Fibroblast of lung (primary cell): ENCODE results near the gene CD58.

ENCODE experiments used
- EZH2 ChIP-seq: IDR thresholded peaks from 2 replicates; pipeline ENCODE4 v1.5.1; 2012; ENCODE audit warnings: low read length, control low read depth, mild to moderate bottlenecking; ENCODE audit errors: missing control alignments
- TF ChIP-seq, protein P1 (sequence below), 2 donors: IDR thresholded peaks in 1 of 2; conservative IDR thresholded peaks in 1 of 2; 1 replicate in 1 of 2; 2 replicates in 1 of 2; pipeline ENCODE4 v1.5.1; 2011 to 2012; ENCODE audit warnings: low read length in 2 of 2, control low read depth in 1 of 2, inconsistent platforms in 1 of 2, low read depth in 1 of 2, mild to moderate bottlenecking in 1 of 2

DNA sequence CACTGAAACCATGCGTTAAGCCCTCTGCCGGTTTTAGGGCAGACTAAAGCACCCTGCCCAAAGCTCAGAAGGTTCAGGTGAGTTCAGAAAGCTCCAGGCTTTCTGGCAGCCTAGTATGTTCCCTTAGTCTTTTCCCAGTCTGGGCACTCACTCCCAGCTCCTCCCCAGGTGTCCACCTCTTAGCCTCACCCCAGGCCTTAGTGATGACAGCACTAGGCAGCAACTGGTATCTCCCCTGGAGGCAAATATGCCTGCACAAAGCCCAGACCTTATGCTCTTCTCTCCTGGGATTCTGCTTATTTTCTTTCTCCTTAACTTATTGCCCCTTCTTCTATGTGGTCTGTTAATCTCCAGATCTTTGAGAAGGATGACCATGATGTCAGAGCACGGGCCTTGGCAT lies 80.2 kb downstream of the CD58 start:
- TF ChIP-seq, protein P1, sequence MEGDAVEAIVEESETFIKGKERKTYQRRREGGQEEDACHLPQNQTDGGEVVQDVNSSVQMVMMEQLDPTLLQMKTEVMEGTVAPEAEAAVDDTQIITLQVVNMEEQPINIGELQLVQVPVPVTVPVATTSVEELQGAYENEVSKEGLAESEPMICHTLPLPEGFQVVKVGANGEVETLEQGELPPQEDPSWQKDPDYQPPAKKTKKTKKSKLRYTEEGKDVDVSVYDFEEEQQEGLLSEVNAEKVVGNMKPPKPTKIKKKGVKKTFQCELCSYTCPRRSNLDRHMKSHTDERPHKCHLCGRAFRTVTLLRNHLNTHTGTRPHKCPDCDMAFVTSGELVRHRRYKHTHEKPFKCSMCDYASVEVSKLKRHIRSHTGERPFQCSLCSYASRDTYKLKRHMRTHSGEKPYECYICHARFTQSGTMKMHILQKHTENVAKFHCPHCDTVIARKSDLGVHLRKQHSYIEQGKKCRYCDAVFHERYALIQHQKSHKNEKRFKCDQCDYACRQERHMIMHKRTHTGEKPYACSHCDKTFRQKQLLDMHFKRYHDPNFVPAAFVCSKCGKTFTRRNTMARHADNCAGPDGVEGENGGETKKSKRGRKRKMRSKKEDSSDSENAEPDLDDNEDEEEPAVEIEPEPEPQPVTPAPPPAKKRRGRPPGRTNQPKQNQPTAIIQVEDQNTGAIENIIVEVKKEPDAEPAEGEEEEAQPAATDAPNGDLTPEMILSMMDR (conservative IDR thresholded peaks at IDR 0.05 in 1 of 2, IDR thresholded peaks at IDR 0.05 in 1 of 2; ENCODE audit: low read depth in 1 of 2, low read length in 2 of 2) = no peak
- TF ChIP-seq EZH2 = no peak
